ENCODE measurements around the gene CARM1. TPM values are rescaled to one million over a fixed set of nuclear protein-coding genes. Genes with fewer than 3 reads are reported as not detected.
A peak's percentile ranks its signal among the peaks of the same experiment; 100 is the strongest.

CARM1 gene
- total and polyA plus RNA-seq, 8 donors: 13.0 to 24.7 (median 16.6) TPM

DNA sequence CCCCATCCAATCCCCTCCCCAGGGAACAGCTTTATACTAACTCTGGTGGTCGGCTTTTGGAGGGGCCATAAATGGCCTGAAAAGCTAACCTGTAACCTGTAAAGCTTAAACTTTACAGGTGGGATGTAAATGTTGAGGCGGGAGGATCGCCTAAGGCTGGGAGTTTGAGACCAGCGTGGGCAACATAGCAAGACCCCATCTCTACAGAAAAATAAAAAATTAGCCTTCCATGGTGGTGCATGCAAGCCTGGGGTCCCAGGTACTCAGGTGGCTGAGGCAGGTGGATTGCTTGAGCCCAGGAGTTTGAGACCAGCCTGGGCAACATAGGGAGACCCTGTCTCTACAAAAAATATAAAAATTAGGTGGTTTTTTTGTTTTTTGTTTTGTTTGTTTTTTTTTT, 18.5 kb downstream of the CARM1 start:
- 92 to 93% methylated on average over 4 of the region's 4 CpGs for WGBS, 2 donors
- TF ChIP-seq, protein P1, sequence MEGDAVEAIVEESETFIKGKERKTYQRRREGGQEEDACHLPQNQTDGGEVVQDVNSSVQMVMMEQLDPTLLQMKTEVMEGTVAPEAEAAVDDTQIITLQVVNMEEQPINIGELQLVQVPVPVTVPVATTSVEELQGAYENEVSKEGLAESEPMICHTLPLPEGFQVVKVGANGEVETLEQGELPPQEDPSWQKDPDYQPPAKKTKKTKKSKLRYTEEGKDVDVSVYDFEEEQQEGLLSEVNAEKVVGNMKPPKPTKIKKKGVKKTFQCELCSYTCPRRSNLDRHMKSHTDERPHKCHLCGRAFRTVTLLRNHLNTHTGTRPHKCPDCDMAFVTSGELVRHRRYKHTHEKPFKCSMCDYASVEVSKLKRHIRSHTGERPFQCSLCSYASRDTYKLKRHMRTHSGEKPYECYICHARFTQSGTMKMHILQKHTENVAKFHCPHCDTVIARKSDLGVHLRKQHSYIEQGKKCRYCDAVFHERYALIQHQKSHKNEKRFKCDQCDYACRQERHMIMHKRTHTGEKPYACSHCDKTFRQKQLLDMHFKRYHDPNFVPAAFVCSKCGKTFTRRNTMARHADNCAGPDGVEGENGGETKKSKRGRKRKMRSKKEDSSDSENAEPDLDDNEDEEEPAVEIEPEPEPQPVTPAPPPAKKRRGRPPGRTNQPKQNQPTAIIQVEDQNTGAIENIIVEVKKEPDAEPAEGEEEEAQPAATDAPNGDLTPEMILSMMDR (IDR thresholded peaks at IDR 0.05): no peak
- Histone ChIP-seq H3K9me3 (no peaks in the 10 kb centered on the region), H3K4me1 (peaks cover 0 to 7% (median 0%) of the 10 kb centered on the region in 3 donors), H3K36me3 (no peaks in the 10 kb centered on the region), H3K4me3 (no peak overlapping the region), H3K27ac (no peak overlapping the region), H3K27me3 (no peaks in the 10 kb centered on the region)
- intact Hi-C loops (cut with DNase I): no loop called here
- FAIRE-seq (no peak), ATAC-seq (no peak), DNase-seq (no peak)

DNA sequence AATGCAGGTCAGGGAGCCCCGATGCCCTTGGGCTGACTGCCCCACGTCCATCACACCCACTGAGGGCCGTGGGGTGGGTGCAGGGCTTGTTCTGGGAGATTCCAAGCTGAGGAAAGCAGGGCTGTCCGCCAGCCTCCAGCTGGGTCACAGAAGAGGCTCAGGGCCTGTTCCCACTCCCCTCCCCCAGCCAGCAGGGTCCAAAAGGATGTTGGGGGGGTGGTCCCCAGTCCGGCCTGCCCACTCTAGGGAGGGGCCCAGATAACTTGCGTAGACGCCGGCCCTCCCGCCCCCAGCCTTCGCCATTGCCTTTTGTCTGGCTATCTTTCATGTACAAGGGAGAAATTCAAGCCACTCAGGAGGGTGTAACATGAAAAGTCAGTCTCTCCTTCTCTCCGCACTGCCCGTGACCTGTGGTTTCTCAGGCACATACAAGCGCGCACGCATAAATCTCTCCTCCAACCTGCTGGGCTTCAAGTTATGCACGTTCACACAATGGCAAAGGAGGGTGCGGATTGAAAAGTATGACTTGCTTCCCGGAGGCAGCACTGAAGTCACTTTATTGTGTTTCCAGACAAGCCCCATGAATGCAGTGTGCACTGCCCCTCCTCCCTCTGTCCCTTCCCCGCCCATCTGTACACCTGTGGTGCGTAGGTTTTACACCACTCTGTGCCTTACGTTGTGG, 20.2 kb downstream of the CARM1 start:
- Histone ChIP-seq H3K27ac (peak overlapping the region in 2 of 4 donors; percentile 2 to 44), H3K27me3 (no peaks in the 10 kb centered on the region), H3K4me3 (no peak overlapping the region), H3K4me1 (peaks cover 0 to 8% (median 0%) of the 10 kb centered on the region in 3 donors), H3K36me3 (no peaks in the 10 kb centered on the region), H3K9me3 (no peaks in the 10 kb centered on the region)
- DNase-seq (peak in 1 of 6 donors; percentile 49), FAIRE-seq (no peak), ATAC-seq (peak; percentile 22 to 88 (median 39))
- TF ChIP-seq, protein P1 (IDR thresholded peaks at IDR 0.05): no peak
- intact Hi-C loops (cut with DNase I): no loop called here
- WGBS, 2 donors: 61 to 68% methylated on average over 21 of the region's 21 CpGs

DNA sequence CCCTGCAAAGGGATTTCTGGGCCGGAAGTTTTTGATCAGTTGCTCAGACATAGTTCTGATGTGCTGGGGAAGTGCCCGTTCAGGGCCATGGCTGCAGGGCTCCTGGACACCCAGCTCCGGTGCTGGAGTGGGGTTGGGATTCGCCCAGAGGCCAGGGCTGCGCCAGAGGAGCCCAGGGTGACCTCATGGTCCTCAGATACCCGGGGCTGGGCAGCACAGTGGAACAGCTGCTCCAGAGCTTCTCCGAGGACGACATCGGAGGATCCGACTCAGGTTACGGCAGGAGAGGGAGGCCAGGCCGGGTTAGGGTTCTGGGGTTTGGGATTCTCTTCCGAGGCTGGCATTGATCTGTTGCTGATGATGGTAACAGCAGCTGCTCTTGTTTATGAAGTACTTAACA, 20.9 kb downstream of the CARM1 start:
- no peak for DNase-seq
- H3K4me1 ChIP-seq: peaks cover 0 to 15% (median 0%) of the 10 kb centered on the region in 3 donors
- H3K27ac ChIP-seq: no peak overlapping the region
- H3K36me3 ChIP-seq: no peaks in the 10 kb centered on the region
- H3K9me3 ChIP-seq: no peaks in the 10 kb centered on the region
- TF ChIP-seq, protein P1 (IDR thresholded peaks at IDR 0.05): no peak
- intact Hi-C loops (cut with DNase I): no loop called here
- FAIRE-seq: no peak
- ATAC-seq: no peak
- WGBS, 2 donors: 87 to 92% methylated on average over 13 of the region's 13 CpGs
- H3K27me3 ChIP-seq: no peaks in the 10 kb centered on the region
- no peak overlapping the region for H3K4me3 ChIP-seq

DNA sequence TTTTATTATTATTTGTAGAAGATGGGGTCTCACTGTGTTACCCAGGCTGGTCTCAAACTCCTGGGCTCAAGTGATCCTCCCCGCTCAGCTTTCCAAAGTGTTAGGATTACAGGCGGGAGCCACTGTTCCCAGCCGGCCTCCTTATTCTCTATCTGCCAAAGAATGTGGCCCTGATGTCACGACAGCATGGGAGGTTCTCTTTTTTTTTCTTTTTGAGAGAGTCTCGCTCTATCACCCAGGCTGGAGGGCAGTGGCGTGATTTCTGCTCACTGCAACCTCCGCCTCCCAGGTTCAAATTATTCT, 23.5 kb downstream of the CARM1 start:
- H3K27me3 ChIP-seq: no peaks in the 10 kb centered on the region
- no peaks in the 10 kb centered on the region for H3K36me3 ChIP-seq
- no peaks in the 10 kb centered on the region for H3K9me3 ChIP-seq
- peaks cover 0 to 31% (median 7%) of the 10 kb centered on the region in 3 donors for H3K4me1 ChIP-seq
- DNase-seq: no peak
- FAIRE-seq: no peak
- no peak overlapping the region for H3K27ac ChIP-seq
- TF ChIP-seq, protein P1 (IDR thresholded peaks at IDR 0.05): no peak
- WGBS, 2 donors: 90 to 94% methylated on average over 7 of the region's 7 CpGs
- no peak overlapping the region for H3K4me3 ChIP-seq
- ATAC-seq: no peak
- intact Hi-C loops (cut with DNase I): no loop called here

DNA sequence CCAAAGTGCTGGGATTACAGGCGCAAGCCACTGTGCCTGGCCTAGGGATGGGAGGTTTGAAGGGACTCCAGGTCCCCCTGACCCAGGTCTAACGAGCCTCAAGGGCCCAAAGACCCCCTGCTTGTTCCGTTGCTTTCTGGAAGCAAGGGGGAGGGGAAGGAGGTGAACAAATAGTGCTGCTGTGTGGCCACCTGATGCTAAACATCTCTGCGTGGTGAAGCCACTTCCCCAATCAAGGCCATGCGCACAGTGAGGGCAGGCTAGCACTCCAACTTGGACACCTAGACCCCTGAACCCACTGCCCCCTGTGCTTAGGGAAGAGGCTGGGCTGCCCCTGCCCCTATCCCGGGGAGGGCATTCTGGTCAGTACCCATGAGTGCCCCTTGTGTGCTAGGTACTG, 24.0 kb downstream of the CARM1 start:
- TF ChIP-seq, protein P1 (IDR thresholded peaks at IDR 0.05): no peak
- ATAC-seq: no peak
- Histone ChIP-seq H3K4me1 (peaks cover 0 to 31% (median 7%) of the 10 kb centered on the region in 3 donors), H3K27me3 (no peaks in the 10 kb centered on the region), H3K36me3 (no peaks in the 10 kb centered on the region), H3K4me3 (no peak overlapping the region), H3K9me3 (no peaks in the 10 kb centered on the region), H3K27ac (no peak overlapping the region)
- no peak for FAIRE-seq
- no peak for DNase-seq
- intact Hi-C loops (cut with DNase I): no loop called here
- 82 to 83% methylated on average over 6 of the region's 6 CpGs for WGBS, 2 donors
